HG02981 (cell line): ENCODE data around the gene RND2.
A peak's percentile ranks its signal among the peaks of the same experiment; 100 is the strongest.

ENCODE experiments used
- ATAC-seq: cut with Tn5 transposase; IDR thresholded peaks from one replicate; pipeline ENCODE4 v1.9.1; 2021; ENCODE audit warnings: mild to moderate bottlenecking, moderate library complexity; ENCODE audit not compliant: unreplicated experiment

The RND2 gene

GRCh38 chr17:43003542-43004172, 21.4 kb upstream of the RND2 start:
- no peak for ATAC-seq

GRCh38 chr17:43006639-43007551, 18.1 kb upstream of the RND2 start, which contains the start of gene IFI35:
TSS of gene IFI35 (plus strand) at chr17:43006784. CDS start at chr17:43006948, 164 bp downstream.
- ATAC-seq = peak; percentile 61

GRCh38 chr17:43010667-43011308, 14.2 kb upstream of the RND2 start:
- ATAC-seq = no peak

GRCh38 chr17:43011728-43012472, 13.1 kb upstream of the RND2 start:
- ATAC-seq = no peak

- no peak for ATAC-seq
These were observed 11.7 kb upstream of the RND2 start for GRCh38 chr17:43013296-43013695.

GRCh38 chr17:43014020-43014648, 10.9 kb upstream of the RND2 start:
- ATAC-seq = no peak

GRCh38 chr17:43014649-43015542, 10.1 kb upstream of the RND2 start:
- ATAC-seq = no peak

GRCh38 chr17:43015579-43015978, 9.5 kb upstream of the RND2 start:
- no peak for ATAC-seq

- ATAC-seq = no peak
These were observed 8.8 kb upstream of the RND2 start for GRCh38 chr17:43016216-43016615.

- ATAC-seq = no peak
These were observed 6.8 kb upstream of the RND2 start for GRCh38 chr17:43018008-43018853.

- ATAC-seq = no peak
These were observed 6.1 kb upstream of the RND2 start for GRCh38 chr17:43018932-43019331.

GRCh38 chr17:43019418-43019817, 5.6 kb upstream of the RND2 start:
- ATAC-seq = no peak

GRCh38 chr17:43020030-43020621, 4.9 kb upstream of the RND2 start:
- ATAC-seq = no peak

GRCh38 chr17:43020789-43021740, 4.0 kb upstream of the RND2 start:
- ATAC-seq = no peak

GRCh38 chr17:43021741-43022512, 3.1 kb upstream of the RND2 start, which contains the start of gene VAT1:
TSS of gene VAT1 (minus strand) at chr17:43022385. CDS start at chr17:43022322, 63 bp downstream.
- no peak for ATAC-seq

GRCh38 chr17:43025290-43025657, 243 bp downstream of the RND2 start:
- ATAC-seq = no peak
